HG03159 (cell line): ENCODE data around the gene FAF2.
A peak's percentile ranks its signal among the peaks of the same experiment; 100 is the strongest.

Source experiments
- ATAC-seq: cut with Tn5 transposase; IDR thresholded peaks from one replicate; pipeline ENCODE4 v1.9.1; 2021; ENCODE audit warnings: mild to moderate bottlenecking, moderate library complexity; ENCODE audit not compliant: unreplicated experiment

FAF2 gene

GRCh38 chr5:176529741-176530141, 81.6 kb downstream of the FAF2 start:
- ATAC-seq: no peak

DNA sequence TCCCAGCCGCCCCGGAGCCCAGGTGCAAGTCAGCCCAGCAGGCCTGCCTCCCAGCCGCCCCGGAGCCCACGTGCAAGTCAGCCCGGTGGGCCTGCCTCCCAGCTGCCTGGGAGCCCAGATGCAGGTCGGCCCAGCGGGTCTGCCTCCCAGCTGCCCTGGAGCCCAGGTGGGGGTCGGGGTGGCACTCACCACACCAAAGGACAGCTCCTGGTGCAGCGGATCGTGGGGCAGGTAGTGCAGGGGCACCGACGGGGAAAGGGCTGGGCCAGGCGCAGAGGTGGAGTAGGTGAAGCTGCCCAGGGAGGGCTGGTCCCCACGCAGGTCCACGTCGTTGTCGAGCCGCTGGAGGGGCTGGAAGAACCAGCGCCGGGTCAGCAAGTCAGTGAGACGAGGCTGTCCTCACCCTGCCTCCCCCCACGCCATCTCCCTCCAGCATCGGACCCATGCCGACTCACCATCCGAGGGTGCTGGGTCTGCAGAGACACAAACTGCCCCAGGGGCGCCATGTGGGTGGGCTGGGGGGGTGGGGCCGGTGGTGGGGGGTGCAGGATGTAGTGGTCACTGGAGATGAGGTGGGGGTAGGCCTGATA, 82.3 kb downstream of the FAF2 start:
- no peak for ATAC-seq

- no peak for ATAC-seq
Measured at GRCh38 chr5:176530983-176531901, 83.1 kb downstream of the FAF2 start.

- no peak for ATAC-seq
Measured at GRCh38 chr5:176531902-176532493, 83.8 kb downstream of the FAF2 start.

- no peak for ATAC-seq
Measured at GRCh38 chr5:176532795-176533194, 84.6 kb downstream of the FAF2 start.

DNA sequence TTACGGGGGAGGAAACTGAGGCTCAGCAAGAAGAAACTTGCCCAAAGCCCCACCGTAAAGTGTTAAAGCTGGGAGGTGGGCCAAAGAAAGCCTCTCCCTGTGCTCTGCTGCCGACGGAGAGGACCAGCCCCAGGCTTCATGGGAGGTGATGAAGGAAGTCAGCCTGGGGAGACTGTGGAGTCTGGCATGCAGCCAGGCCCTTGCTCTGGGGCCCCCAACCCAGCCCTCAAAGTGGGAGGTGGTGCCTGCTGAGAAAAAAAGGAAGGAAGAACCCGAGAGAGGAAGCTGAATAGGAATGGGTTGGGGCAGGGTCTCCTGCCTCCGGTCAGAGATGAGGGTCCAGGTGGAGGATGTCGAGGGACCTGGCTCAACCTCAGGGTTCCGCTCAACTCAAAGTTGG, 85.2 kb downstream of the FAF2 start:
- ATAC-seq: no peak

- ATAC-seq: no peak
Measured at GRCh38 chr5:176533894-176534611, 85.9 kb downstream of the FAF2 start.

- ATAC-seq: no peak
Measured at GRCh38 chr5:176534640-176535039, 86.5 kb downstream of the FAF2 start.

DNA sequence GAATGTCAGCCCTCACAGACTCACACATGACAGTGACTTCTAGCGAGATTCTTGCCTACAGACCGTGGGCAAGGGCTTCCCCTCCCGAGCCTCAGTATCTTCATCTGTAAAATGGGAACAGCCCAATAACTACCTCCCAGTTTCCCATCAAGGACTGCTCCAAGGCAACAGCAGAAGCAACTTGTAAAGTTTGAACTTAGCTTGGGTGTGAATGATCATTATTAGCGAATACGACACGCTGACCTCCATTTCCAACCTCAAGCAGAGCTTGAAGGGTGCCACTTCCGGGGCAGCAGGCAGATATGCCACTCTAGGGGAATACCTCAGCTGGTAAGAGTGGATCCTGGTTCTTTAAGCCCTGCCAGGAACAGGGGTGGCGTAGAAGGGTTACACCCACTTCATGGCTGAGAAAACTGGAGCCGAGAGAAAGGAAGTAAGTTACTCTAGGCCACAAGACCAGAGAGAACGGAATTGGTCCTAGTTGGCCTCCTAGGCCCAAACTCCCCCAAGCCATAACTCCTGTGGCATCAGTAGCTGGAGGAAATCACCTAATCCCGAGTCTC, 87.0 kb downstream of the FAF2 start:
- ATAC-seq: no peak

DNA sequence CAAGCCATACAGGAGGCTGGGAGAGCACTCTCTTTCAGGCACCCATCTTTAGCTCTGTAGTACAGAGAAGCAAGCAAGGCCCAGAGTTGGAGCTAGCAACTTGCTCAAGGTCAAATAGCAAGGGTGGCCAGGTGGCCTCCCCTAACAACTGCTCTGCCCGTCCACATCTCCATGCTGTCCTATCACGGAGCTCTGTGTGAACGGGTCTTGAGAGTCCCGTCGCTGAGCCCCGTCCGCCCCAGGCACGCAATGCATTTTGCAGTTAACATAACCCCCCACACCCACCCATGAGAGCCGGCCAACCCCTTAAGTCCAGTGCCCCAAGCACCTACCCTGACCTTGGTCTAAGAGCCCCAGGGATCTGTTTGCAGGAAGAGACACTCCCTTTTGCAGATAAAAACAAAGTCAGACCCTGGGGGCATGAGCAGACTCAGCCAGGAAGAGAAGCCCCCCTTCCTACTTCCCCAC, 87.5 kb downstream of the FAF2 start:
- no peak for ATAC-seq

DNA sequence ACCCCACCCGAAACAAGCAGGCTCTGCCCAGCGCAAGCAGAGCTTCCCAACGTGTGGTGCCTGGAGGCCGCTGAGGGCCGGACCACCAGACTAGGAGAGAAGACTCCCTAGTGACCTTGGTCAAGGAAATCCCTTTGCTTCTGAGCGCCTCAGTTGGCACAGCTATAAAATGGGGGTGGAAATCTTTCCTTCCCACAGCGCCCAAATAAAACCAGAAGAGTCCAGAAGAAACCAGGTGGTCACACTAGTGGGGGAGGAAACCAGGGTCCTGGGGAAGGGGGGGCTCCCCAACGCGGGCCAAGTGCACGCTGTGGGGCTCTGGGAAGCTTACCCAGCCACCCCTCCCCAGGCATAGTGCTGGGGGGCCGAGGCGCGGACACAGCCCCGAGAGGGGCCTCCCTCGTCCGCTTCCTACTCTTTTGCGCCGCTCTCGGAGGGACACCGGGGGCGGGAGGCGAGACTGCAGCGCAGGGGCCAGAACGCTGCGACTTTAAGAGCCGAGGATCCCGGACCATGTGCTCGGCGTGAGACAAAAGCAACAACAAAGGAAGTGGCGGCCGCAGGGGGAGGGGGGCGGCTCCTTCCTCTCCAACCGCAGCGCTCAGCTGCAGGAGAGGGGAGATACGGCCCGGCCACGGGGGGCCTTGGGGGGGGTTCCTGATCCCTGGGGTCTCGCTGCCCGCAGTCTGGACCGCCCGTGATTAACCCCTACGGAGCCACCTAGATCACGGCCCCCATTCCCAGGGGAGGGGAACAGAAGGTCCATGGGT, 88.1 kb downstream of the FAF2 start:
- peak; percentile 27 for ATAC-seq

GRCh38 chr5:176536902-176537553, 88.8 kb downstream of the FAF2 start, which contains the start of gene RNF44:
RNF44 (minus strand) TSS chr5:176537402; CDS start chr5:176532472, 4,930 bp downstream.
- peak; percentile 51 for ATAC-seq

GRCh38 chr5:176537554-176538229, 89.5 kb downstream of the FAF2 start:
- ATAC-seq: peak; percentile 72

DNA sequence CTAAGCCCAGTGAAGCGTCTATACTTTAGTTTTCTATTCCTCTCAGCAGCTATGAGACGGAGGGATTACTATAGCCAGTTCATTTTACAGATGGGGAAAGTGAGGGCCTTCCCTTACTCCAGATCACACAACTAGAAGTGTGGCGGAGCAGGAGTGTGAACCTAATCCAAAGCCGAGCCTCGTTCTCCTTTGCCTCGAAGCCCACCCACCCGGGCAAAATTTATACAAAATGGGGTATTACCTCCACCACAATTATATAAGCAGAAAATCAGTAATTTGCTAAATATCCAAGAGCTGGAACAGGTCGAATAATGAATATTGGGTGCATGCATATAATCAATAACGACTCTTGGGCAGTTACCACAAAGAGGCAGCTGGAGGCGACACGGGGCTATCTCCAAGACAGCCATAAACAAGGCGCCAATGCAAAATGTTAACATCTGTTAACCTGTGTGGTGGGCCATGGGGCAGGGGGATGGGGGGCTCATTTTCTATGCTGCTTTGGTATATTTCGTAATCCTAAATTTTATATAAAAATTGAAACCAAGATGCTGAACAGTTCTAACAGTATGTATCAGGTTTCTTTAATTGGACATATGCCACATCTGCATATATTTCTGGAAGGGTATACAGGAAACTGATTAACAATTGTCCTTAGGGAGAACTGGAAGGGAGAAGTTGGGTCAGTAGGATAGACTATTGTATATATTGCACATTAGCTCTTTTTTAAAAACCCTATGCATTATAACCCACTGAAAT, 90.2 kb downstream of the FAF2 start:
- no peak for ATAC-seq

DNA sequence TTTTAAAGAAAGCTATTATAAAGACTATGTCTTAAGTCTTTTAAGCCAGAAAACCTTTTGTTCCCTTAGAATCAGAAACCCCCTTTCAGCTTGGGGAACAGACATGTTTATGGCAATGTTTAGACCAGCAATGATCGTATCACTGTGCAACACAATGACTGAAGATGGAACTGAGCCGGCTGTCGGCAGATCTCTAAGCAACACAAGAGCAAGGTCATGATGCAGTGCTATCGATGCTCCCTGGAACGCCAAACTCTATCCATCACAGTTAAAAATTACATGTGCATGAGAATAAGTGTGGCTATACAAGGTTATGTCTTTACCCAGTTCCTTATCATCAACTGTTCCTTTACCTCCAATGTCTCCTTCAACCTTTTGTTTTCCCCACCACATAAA, 90.8 kb downstream of the FAF2 start:
- no peak for ATAC-seq

GRCh38 chr5:176540476-176540899, 92.3 kb downstream of the FAF2 start:
- no peak for ATAC-seq

GRCh38 chr5:176540956-176541337, 92.8 kb downstream of the FAF2 start:
- no peak for ATAC-seq
